HCT116 (cell line): ENCODE results near the gene MS4A15. TPM values are rescaled to one million over a fixed set of nuclear protein-coding genes. Genes with fewer than 3 reads are reported as not detected.

Experiments
- ATAC-seq: fragments of 200-7000 bp; cut with Tn5 transposase; 2 replicates; pipeline ENCODE4 v1.9.1; 2020; ENCODE audit warnings: mild to moderate bottlenecking, moderate library complexity
- BruUV-seq: library from RNA; stranded (reverse); fragments of 400-500 nt; replicated peaks from 2 replicates; lab custom pipeline; 2021; lab: Mats Ljungman, UMichigan
- CTCF ChIA-PET: fragments of 300-600 bp; sonication (Branson Sonifier 250); formaldehyde crosslinking; loops from one replicate; lab custom pipeline; 2021; ENCODE audit warnings: antibody characterized with exemption; lab: Charles Lee
- POLR2A ChIA-PET: fragments of 300-600, 350-600 bp; sonication (Branson Sonifier 250); formaldehyde crosslinking; loops from one replicate; lab custom pipeline; 2021; ENCODE audit warnings: antibody characterized with exemption; lab: Charles Lee
- RAD21 ChIA-PET, 2 experiments: fragments of 300-600 bp; sonication (Branson Sonifier 250); formaldehyde crosslinking; loops; one replicate each; lab custom pipeline; 2023; ENCODE audit warnings: low total read pairs in 2 of 2; ENCODE audit not compliant: uncharacterized antibody in 2 of 2, unreplicated experiment in 2 of 2, low non-redundant PET in 1 of 2; lab: Charles Lee
- DNase-seq: peaks from one replicate; pipeline ENCODE4 v3.0.0-alpha.2; 2010; ENCODE audit warnings: low read depth, low spot score
- H2AFZ ChIP-seq: fragments of 200-600 bp; shearing (Covaris generic), sonication (generic); 2 replicates; pipeline ENCODE4 v1.6.1; 2017; ENCODE audit warnings: low read depth, mixed run types, mixed read lengths, antibody characterized with exemption, low read length; ENCODE audit not compliant: poor library complexity, severe bottlenecking
- H3K27ac ChIP-seq: 2 replicates; pipeline ENCODE4 v1.5.1; 2012; ENCODE audit warnings: low read depth, low read length
- H3K27me3 ChIP-seq: fragments of 200-600 bp; sonication (generic); 2 replicates; pipeline ENCODE4 v1.6.1; 2016; ENCODE audit warnings: mixed run types, low read length, mixed read lengths; ENCODE audit not compliant: insufficient read depth
- H3K36me3 ChIP-seq, 2 experiments: fragments of 200-500 bp in 1 of 2; fragments of 200-600 bp in 1 of 2; sonication (Bioruptor generic) in 1 of 2; sonication (generic) in 1 of 2; 2 replicates each; pipeline versions ENCODE4 v1.5.1 to v1.6.1; 2014 to 2016; ENCODE audit warnings: low read length in 2 of 2, inconsistent platforms in 1 of 2, mixed read lengths in 1 of 2, mixed run types in 1 of 2; ENCODE audit not compliant: insufficient read depth in 2 of 2, control insufficient read depth in 1 of 2
- H3K4me1 ChIP-seq, 2 experiments: fragments of 200-600 bp in 1 of 2; sonication (generic) in 1 of 2; 2 replicates each; pipeline versions ENCODE4 v1.5.1 to v1.6.1; 2012 to 2017; ENCODE audit warnings: low read length in 2 of 2, inconsistent platforms in 1 of 2, mild to moderate bottlenecking in 1 of 2, mixed read lengths in 1 of 2, mixed run types in 1 of 2, moderate library complexity in 1 of 2; ENCODE audit not compliant: insufficient read depth in 2 of 2, control insufficient read depth in 1 of 2
- H3K4me2 ChIP-seq: fragments of 200-600 bp; sonication (generic); 2 replicates; pipeline ENCODE4 v1.6.1; 2017; ENCODE audit warnings: mixed run types, low read length, mixed read lengths
- H3K4me3 ChIP-seq, 2 experiments: fragments of 200-600 bp in 1 of 2; sonication (generic) in 1 of 2; replicated peaks in 1 of 2; 2 replicates each; pipeline ENCODE4 v1.5.1; 2011 to 2016; ENCODE audit warnings: low read length in 2 of 2, control low read depth in 1 of 2, low read depth in 1 of 2, mild to moderate bottlenecking in 1 of 2, mixed read lengths in 1 of 2, mixed run types in 1 of 2
- H3K79me2 ChIP-seq: fragments of 200-600 bp; sonication (generic); 2 replicates; pipeline ENCODE4 v1.6.1; 2017; ENCODE audit warnings: mild to moderate bottlenecking, mixed run types, low read length, moderate library complexity, mixed read lengths; ENCODE audit not compliant: insufficient read depth
- H3K9ac ChIP-seq: fragments of 200-600 bp; sonication (generic); 2 replicates; pipeline ENCODE4 v1.6.1; 2016; ENCODE audit warnings: low read length, mixed read lengths
- H3K9me2 ChIP-seq: fragments of 200-600 bp; sonication (generic), shearing (Covaris generic); 2 replicates; pipeline ENCODE4 v1.6.1; 2017; ENCODE audit warnings: mixed run types, mild to moderate bottlenecking, moderate library complexity; ENCODE audit not compliant: insufficient read depth
- H3K9me3 ChIP-seq, 2 experiments: fragments of 200-500 bp in 1 of 2; fragments of 200-600 bp in 1 of 2; sonication (Bioruptor generic) in 1 of 2; sonication (generic) in 1 of 2; 2 replicates each; pipeline ENCODE4 v1.6.1; 2014 to 2017; ENCODE audit warnings: low read length in 2 of 2, mixed read lengths in 2 of 2, inconsistent platforms in 1 of 2, low read depth in 1 of 2, mild to moderate bottlenecking in 1 of 2, mixed run types in 1 of 2, moderate library complexity in 1 of 2; ENCODE audit not compliant: control insufficient read depth in 1 of 2, insufficient read depth in 1 of 2
- H4K20me1 ChIP-seq: fragments of 200-600 bp; sonication (generic), shearing (Covaris generic); 2 replicates; pipeline ENCODE4 v1.6.1; 2017; ENCODE audit warnings: mixed run types, mild to moderate bottlenecking, moderate library complexity; ENCODE audit not compliant: insufficient read depth
- ELF1 ChIP-seq: IDR thresholded peaks from 2 replicates; pipeline ENCODE4 v1.6.1; 2012; ENCODE audit warnings: low read depth, borderline replicate concordance
- EZH2 ChIP-seq: fragments of 200-600 bp; sonication (generic); IDR thresholded peaks from 2 replicates; pipeline ENCODE4 v1.6.1; 2017; ENCODE audit warnings: antibody characterized with exemption, mixed run types
- MAX ChIP-seq: IDR thresholded peaks from 2 replicates; pipeline ENCODE4 v1.6.1; 2012
- RAD21 ChIP-seq: IDR thresholded peaks from 2 replicates; pipeline ENCODE4 v1.6.1; 2012; ENCODE audit warnings: low read depth, mild to moderate bottlenecking
- SRF ChIP-seq: IDR thresholded peaks from 2 replicates; pipeline ENCODE4 v1.6.1; 2012; ENCODE audit warnings: low read depth
- ZFX ChIP-seq: fragments of 450-650 bp; IDR thresholded peaks from 2 replicates; pipeline ENCODE4 v1.6.1; 2017
- ZNF274 ChIP-seq: fragments of 200-500 bp; sonication (Bioruptor generic); IDR thresholded peaks from 2 replicates; pipeline ENCODE4 v1.6.1; 2014; ENCODE audit warnings: mild to moderate bottlenecking, low read depth, low read length, inconsistent platforms
- intact Hi-C: fragments of 100-400 bp; cut with micrococcal nuclease; formaldehyde crosslinking; loops from 2 replicates; pipeline ENCODE4 v1.10.0; 2022
- total RNA-seq: library from RNA; stranded (reverse); gene quantifications from one replicate; pipeline ENCODE4 v1.2.1, GENCODE V29; 2021; ENCODE audit not compliant: unreplicated experiment
- TF ChIP-seq, protein P1 (sequence below): IDR thresholded peaks from 2 replicates; pipeline ENCODE4 v1.6.1; 2011; ENCODE audit warnings: mild to moderate bottlenecking, low read length, moderate library complexity; ENCODE audit not compliant: insufficient replicate concordance; ENCODE audit errors: extremely low read depth

MS4A15 gene
- total RNA-seq, 1 experiment from 2014 or later = 1.5 TPM

GRCh38 chr11:60798631-60799030 is 42.0 kb downstream of the MS4A15 start:
- no peak for ATAC-seq
- Histone ChIP-seq H3K4me3 (no peak overlapping the region), H3K4me1 (no peaks in the 10 kb centered on the region)
- no peak for TF ChIP-seq RAD21
- no peak for TF ChIP-seq EZH2
- TF ChIP-seq, all 23 proteins: peak for 0
- Histone ChIP-seq H2AFZ (no peak overlapping the region), H4K20me1 (no peaks in the 10 kb centered on the region), H3K9me3 (no peaks in the 10 kb centered on the region), H3K36me3 (no peaks in the 10 kb centered on the region), H3K79me2 (no peaks in the 10 kb centered on the region), H3K9ac (no peak overlapping the region), H3K27me3 (peaks cover 13% of the 10 kb centered on the region), H3K9me2 (no peaks in the 10 kb centered on the region), H3K4me2 (no peak overlapping the region), H3K27ac (no peak overlapping the region)
- RAD21 ChIA-PET = no interaction called here
- no TSS peak for BruUV-seq
- POLR2A ChIA-PET = no interaction called here
- CTCF ChIA-PET = no interaction called here
- DNase-seq = no peak
- intact Hi-C loops = no loop called here

DNA sequence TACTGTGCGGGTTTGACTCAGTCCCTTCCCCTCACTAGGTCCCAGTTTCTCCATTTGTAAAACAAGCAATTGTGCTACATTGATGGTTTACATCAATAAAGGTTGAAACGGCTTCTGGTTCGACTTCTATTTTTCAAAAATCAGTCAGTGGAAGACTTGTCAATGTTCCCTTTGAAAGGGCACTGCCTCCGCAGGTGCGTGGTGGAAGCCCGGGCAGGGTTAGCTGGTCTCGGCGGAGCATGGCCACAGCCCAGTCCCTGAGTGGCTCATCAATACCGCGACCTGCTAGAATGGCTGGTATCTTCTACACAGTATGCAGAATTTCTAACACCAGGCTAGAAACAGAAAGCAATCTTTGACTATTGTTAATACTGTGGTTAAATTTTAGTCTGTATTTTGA is 44.5 kb downstream of the MS4A15 start:
- Histone ChIP-seq H2AFZ (no peak overlapping the region), H3K79me2 (no peaks in the 10 kb centered on the region), H3K9me3 (no peaks in the 10 kb centered on the region), H3K4me1 (no peaks in the 10 kb centered on the region), H3K36me3 (no peaks in the 10 kb centered on the region), H3K4me3 (no peak overlapping the region)
- ChIA-PET CTCF (no interaction called here), RAD21 (no interaction called here)
- DNase-seq = no peak
- TF ChIP-seq SRF (no peak), ELF1 (no peak), ZNF274 (no peak), MAX (no peak), ZFX (no peak)
- TF ChIP-seq, protein P1, sequence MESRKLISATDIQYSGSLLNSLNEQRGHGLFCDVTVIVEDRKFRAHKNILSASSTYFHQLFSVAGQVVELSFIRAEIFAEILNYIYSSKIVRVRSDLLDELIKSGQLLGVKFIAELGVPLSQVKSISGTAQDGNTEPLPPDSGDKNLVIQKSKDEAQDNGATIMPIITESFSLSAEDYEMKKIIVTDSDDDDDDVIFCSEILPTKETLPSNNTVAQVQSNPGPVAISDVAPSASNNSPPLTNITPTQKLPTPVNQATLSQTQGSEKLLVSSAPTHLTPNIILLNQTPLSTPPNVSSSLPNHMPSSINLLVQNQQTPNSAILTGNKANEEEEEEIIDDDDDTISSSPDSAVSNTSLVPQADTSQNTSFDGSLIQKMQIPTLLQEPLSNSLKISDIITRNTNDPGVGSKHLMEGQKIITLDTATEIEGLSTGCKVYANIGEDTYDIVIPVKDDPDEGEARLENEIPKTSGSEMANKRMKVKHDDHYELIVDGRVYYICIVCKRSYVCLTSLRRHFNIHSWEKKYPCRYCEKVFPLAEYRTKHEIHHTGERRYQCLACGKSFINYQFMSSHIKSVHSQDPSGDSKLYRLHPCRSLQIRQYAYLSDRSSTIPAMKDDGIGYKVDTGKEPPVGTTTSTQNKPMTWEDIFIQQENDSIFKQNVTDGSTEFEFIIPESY = no peak
- TF ChIP-seq, all 23 proteins: peak for 0
- Histone ChIP-seq H3K9ac (no peak overlapping the region), H3K9me2 (no peaks in the 10 kb centered on the region), H3K4me2 (no peak overlapping the region), H4K20me1 (no peaks in the 10 kb centered on the region), H3K27ac (no peak overlapping the region), H3K27me3 (peaks cover 13% of the 10 kb centered on the region)
- ATAC-seq = peak; percentile 63; the same call in 1 of the 2 replicates
- POLR2A ChIA-PET = no interaction called here
- BruUV-seq = no TSS peak
- intact Hi-C loops = no loop called here
